Neural crest cell (in vitro differentiated cells): ENCODE results near the gene FAT1. TPM values are rescaled to one million over a fixed set of nuclear protein-coding genes. Genes with fewer than 3 reads are reported as not detected.

Experiments used
- DNase-seq: peaks from one replicate; pipeline ENCODE4 v3.0.0; 2021; ENCODE audit warnings: low read depth, mixed read lengths, low spot score
- H3K27ac Mint-ChIP-seq: one replicate; pipeline ENCODE4 v1.8.0; 2021; ENCODE audit warnings: mild to moderate bottlenecking, mixed read lengths; ENCODE audit not compliant: unreplicated experiment
- H3K27me3 Mint-ChIP-seq: 2 replicates; pipeline ENCODE4 v1.8.0; 2021; ENCODE audit warnings: low read depth, mild to moderate bottlenecking, mixed read lengths
- H3K36me3 Mint-ChIP-seq: 2 replicates; pipeline ENCODE4 v1.8.0; 2021; ENCODE audit warnings: low read depth, mild to moderate bottlenecking, mixed read lengths
- H3K4me1 Mint-ChIP-seq: 2 replicates; pipeline ENCODE4 v1.8.0; 2021; ENCODE audit warnings: mixed read lengths
- H3K4me3 Mint-ChIP-seq: one replicate; pipeline ENCODE4 v1.8.0; 2021; ENCODE audit warnings: mild to moderate bottlenecking, mixed read lengths
- H3K9me3 Mint-ChIP-seq: 2 replicates; pipeline ENCODE4 v1.8.0; 2021; ENCODE audit warnings: mixed read lengths
- total RNA-seq: library from RNA; stranded (reverse); gene quantifications from 2 replicates; pipeline ENCODE4 v1.2.1, GENCODE V29; 2021
- TF ChIP-seq, protein P1 (sequence below): fragments of 200-600 bp; sonication (generic); conservative IDR thresholded peaks from 2 replicates; pipeline ENCODE4 v1.5.0; 2021; ENCODE audit warnings: antibody characterized with exemption, mild to moderate bottlenecking

FAT1 gene
- total RNA-seq, 1 donor from 2014 or later = 130 TPM

DNA sequence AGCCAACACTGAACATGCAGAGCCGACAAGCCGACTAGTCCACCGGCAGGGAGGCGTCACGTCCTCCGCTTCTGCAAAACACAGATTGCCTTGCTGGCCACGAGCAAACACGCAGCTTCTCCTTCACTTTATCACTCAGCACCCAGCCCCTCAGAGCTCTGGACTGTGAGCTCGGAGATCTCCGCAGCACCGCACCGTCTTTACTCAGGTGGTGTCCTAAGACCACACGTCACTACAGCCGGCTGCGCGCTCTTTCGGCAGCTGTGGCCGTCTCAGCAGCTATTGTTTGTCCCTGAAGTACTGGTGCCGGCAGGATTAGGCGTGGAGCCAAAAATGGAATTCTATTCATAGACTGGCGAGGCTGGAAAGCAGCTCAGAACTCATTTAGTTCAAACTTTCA lies 72.0 kb downstream of the FAT1 start:
- H3K4me1 Mint-ChIP-seq = peaks cover 30% of the 10 kb centered on the region
- peaks cover 15% of the 10 kb centered on the region for H3K36me3 Mint-ChIP-seq
- H3K27me3 Mint-ChIP-seq = no peaks in the 10 kb centered on the region
- H3K27ac Mint-ChIP-seq = no peak overlapping the region
- no peaks in the 10 kb centered on the region for H3K9me3 Mint-ChIP-seq
- no peak for DNase-seq
- TF ChIP-seq, protein P1, sequence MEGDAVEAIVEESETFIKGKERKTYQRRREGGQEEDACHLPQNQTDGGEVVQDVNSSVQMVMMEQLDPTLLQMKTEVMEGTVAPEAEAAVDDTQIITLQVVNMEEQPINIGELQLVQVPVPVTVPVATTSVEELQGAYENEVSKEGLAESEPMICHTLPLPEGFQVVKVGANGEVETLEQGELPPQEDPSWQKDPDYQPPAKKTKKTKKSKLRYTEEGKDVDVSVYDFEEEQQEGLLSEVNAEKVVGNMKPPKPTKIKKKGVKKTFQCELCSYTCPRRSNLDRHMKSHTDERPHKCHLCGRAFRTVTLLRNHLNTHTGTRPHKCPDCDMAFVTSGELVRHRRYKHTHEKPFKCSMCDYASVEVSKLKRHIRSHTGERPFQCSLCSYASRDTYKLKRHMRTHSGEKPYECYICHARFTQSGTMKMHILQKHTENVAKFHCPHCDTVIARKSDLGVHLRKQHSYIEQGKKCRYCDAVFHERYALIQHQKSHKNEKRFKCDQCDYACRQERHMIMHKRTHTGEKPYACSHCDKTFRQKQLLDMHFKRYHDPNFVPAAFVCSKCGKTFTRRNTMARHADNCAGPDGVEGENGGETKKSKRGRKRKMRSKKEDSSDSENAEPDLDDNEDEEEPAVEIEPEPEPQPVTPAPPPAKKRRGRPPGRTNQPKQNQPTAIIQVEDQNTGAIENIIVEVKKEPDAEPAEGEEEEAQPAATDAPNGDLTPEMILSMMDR = no peak
- no peak overlapping the region for H3K4me3 Mint-ChIP-seq

DNA sequence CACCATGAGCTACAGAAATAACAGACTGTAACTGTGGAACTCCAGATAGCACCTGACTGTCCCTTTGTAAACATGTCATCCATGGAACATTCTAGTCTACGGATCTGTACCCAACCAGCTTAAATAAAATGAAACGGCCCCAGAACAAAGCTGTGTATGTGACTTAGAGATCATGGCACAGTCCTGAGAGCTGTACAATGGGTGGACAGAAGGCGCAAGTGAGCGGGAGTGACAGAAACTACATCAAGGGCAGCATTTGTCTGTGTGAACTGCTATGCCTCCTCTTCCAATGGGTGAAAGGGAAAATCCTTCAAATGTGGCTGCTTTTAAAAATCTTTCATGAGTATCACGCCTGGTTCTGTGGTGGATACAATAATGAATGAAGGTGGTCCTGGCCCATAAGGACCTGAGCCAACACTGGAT lies 72.5 kb downstream of the FAT1 start:
- no peak for DNase-seq
- H3K27ac Mint-ChIP-seq = no peak overlapping the region
- no peak overlapping the region for H3K4me3 Mint-ChIP-seq
- H3K4me1 Mint-ChIP-seq = peaks cover 29% of the 10 kb centered on the region
- peaks cover 15% of the 10 kb centered on the region for H3K36me3 Mint-ChIP-seq
- no peaks in the 10 kb centered on the region for H3K27me3 Mint-ChIP-seq
- TF ChIP-seq, protein P1 = no peak
- no peaks in the 10 kb centered on the region for H3K9me3 Mint-ChIP-seq

DNA sequence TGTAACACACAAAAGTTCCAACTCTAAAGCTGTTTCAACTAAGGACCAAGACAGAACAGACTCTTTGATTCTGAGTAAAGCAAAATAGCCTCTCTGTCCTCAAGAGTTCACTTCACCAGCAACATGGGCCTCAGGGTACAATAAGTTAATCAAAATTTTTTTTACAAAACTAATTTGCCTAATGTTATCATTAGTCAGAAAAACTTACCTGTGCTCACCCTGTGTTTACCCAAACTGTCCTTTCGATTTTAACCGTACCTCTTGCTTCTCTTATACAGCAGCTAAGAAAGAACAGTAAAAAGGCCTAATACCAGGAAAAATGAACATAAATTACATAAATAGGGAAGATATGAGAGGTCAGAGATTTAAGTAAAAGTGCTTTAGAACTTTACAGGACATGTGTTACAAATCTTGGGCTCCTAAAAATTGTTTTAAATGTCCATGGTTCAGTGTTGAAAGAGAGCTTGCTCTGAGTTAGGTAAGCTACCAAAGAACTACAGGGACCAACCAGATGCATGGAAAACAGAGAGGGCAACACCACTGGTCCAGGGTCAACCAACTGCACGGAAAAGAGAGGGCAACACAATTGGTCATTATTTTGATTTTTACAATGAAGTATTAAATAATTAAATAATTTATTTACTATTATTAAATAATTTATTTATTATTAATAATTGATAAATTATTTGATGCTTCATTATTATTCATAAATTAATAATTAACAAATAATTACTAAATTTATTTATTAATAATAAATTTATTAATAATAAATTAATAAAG lies 73.1 kb downstream of the FAT1 start:
- peaks cover 15% of the 10 kb centered on the region for H3K36me3 Mint-ChIP-seq
- no peaks in the 10 kb centered on the region for H3K27me3 Mint-ChIP-seq
- no peaks in the 10 kb centered on the region for H3K9me3 Mint-ChIP-seq
- DNase-seq = no peak
- H3K4me3 Mint-ChIP-seq = no peak overlapping the region
- TF ChIP-seq, protein P1 = no peak
- peaks cover 29% of the 10 kb centered on the region for H3K4me1 Mint-ChIP-seq
- H3K27ac Mint-ChIP-seq = no peak overlapping the region

DNA sequence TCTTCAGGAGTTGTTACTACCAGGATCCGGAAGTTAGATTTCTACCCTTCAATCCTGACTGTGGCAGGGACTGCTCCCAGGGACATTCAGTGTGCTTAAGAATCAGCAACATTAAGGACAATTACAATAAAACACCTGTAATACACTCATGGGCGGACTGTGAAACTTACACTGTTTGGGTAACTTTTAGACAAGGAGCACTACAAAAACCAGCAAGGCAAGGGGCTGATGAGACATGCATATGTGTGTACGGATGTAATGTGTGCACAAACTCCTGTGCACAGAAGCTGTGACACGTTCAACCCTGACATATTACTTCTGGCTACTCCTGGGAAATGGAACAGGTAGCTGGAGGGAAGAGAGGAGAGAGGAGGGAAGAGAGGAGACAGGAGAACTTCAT lies 75.8 kb downstream of the FAT1 start:
- Mint-ChIP-seq H3K9me3 (no peaks in the 10 kb centered on the region), H3K36me3 (peaks cover 15% of the 10 kb centered on the region), H3K27ac (no peak overlapping the region), H3K4me3 (no peak overlapping the region), H3K4me1 (peaks cover 21% of the 10 kb centered on the region), H3K27me3 (no peaks in the 10 kb centered on the region)
- TF ChIP-seq, protein P1 = no peak
- DNase-seq = no peak

DNA sequence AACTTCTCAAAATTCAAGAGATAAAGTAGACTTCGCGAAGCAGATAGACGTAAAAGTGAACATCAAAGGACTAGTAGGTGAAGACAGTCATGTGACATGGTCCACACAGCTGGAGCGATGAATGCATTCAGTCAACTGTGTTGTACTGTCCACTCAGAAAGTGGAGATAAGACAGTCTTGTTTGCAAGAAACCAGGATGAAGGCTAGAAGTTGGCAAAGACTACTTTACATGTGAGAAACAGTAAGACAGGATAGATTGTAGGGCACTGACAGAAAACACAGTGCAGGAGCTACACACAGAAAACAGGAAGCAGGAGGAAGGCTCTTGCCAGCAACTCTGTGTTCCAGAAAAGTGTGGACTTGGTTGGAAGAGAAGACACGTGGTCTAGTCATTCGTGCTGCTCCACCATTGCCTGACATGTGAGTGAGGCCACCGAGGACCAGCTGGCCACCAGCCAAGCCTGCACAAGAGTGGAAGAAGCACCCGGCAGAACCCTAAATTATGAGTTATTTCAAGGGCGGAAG lies 78.9 kb downstream of the FAT1 start:
- peaks cover 8% of the 10 kb centered on the region for H3K36me3 Mint-ChIP-seq
- peaks cover 3% of the 10 kb centered on the region for H3K4me1 Mint-ChIP-seq
- no peaks in the 10 kb centered on the region for H3K27me3 Mint-ChIP-seq
- no peak for DNase-seq
- H3K27ac Mint-ChIP-seq = no peak overlapping the region
- no peak overlapping the region for H3K4me3 Mint-ChIP-seq
- H3K9me3 Mint-ChIP-seq = no peaks in the 10 kb centered on the region
- TF ChIP-seq, protein P1 = no peak
